ENCODE measurements around the gene RECK. TPM values are rescaled to one million over a fixed set of nuclear protein-coding genes. Genes with fewer than 3 reads are reported as not detected.

The RECK gene
- total RNA-seq, 1 donor from 2014 or later, result 9.8 TPM

- no peak for DNase-seq (ENCODE audit: low read depth)
Observed at GRCh38 chr9:36025746-36026145, 11.0 kb upstream of the RECK start.

- DNase-seq (ENCODE audit: low read depth), result peak; percentile 12
Observed at GRCh38 chr9:36029202-36029601, 7.5 kb upstream of the RECK start.

GRCh38 chr9:36029765-36030528 lies 6.8 kb upstream of the RECK start:
- DNase-seq (ENCODE audit: low read depth), result peak; percentile 85

- DNase-seq (ENCODE audit: low read depth), result no peak
Observed at GRCh38 chr9:36030871-36031270, 5.8 kb upstream of the RECK start.

GRCh38 chr9:36031774-36032555 lies 4.7 kb upstream of the RECK start:
- no peak for DNase-seq (ENCODE audit: low read depth)

GRCh38 chr9:36033788-36034187 lies 2.9 kb upstream of the RECK start:
- no peak for DNase-seq (ENCODE audit: low read depth)

- DNase-seq (ENCODE audit: low read depth), result no peak
Observed at GRCh38 chr9:36034234-36034633, 2.5 kb upstream of the RECK start.

GRCh38 chr9:36035006-36035405 lies 1.7 kb upstream of the RECK start:
- DNase-seq (ENCODE audit: low read depth), result no peak

GRCh38 chr9:36036253-36036779 lies 397 bp upstream of the RECK start:
- no peak for DNase-seq (ENCODE audit: low read depth)

- no peak for DNase-seq (ENCODE audit: low read depth)
Observed at GRCh38 chr9:36037549-36038122, 923 bp downstream of the RECK start.

- DNase-seq (ENCODE audit: low read depth), result no peak
Observed at GRCh38 chr9:36039121-36039520, 2.4 kb downstream of the RECK start.

GRCh38 chr9:36039696-36040095 lies 3.0 kb downstream of the RECK start:
- DNase-seq (ENCODE audit: low read depth), result no peak

GRCh38 chr9:36040271-36040925 lies 3.7 kb downstream of the RECK start:
- peak; percentile 33 for DNase-seq (ENCODE audit: low read depth)

- DNase-seq (ENCODE audit: low read depth), result no peak
Observed at GRCh38 chr9:36041506-36041905, 4.8 kb downstream of the RECK start.

- no peak for DNase-seq (ENCODE audit: low read depth)
Observed at GRCh38 chr9:36045610-36046009, 8.9 kb downstream of the RECK start.

GRCh38 chr9:36046923-36047322 lies 10.2 kb downstream of the RECK start:
- no peak for DNase-seq (ENCODE audit: low read depth)

- no peak for DNase-seq (ENCODE audit: low read depth)
Observed at GRCh38 chr9:36049408-36049807, 12.7 kb downstream of the RECK start.

GRCh38 chr9:36050476-36050875 lies 13.8 kb downstream of the RECK start:
- no peak for DNase-seq (ENCODE audit: low read depth)

GRCh38 chr9:36051317-36051716 lies 14.6 kb downstream of the RECK start:
- DNase-seq (ENCODE audit: low read depth), result no peak

GRCh38 chr9:36053971-36054370 lies 17.3 kb downstream of the RECK start:
- no peak for DNase-seq (ENCODE audit: low read depth)

- no peak for DNase-seq (ENCODE audit: low read depth)
Observed at GRCh38 chr9:36056896-36057295, 20.2 kb downstream of the RECK start.
